NCI-H524 treated with DMSO at 0.1 percent for 48 hours (cell line): ENCODE data around the gene TRPV6.

Experiments used
- DNase-seq: peaks from one replicate; lab custom pipeline; 2025; lab: John Stamatoyannopoulos, UW

TRPV6 gene

GRCh38 chr7:142885311-142886230 lies at the start of gene TRPV6:
TSS of gene TRPV6 (minus strand) at chr7:142885745.
- DNase-seq, result no peak

GRCh38 chr7:142934056-142934455 lies 48.5 kb upstream of the TRPV6 start:
- no peak for DNase-seq

GRCh38 chr7:142933624-142934023 lies 48.1 kb upstream of the TRPV6 start, which contains the start of gene TRPV5:
TSS of gene TRPV5 (minus strand) at chr7:142933746. CDS start at chr7:142933459, 287 bp downstream.
- DNase-seq, result no peak

- DNase-seq, result no peak
Observed at GRCh38 chr7:142933092-142933475, 47.5 kb upstream of the TRPV6 start.

GRCh38 chr7:142932386-142933091 lies 47.0 kb upstream of the TRPV6 start:
- DNase-seq, result no peak

- DNase-seq, result no peak
Observed at GRCh38 chr7:142930126-142930730, 44.7 kb upstream of the TRPV6 start.

- DNase-seq, result no peak
Observed at GRCh38 chr7:142927949-142928348, 42.4 kb upstream of the TRPV6 start.

- no peak for DNase-seq
Observed at GRCh38 chr7:142927085-142927745, 41.7 kb upstream of the TRPV6 start.

- DNase-seq, result no peak
Observed at GRCh38 chr7:142925413-142925812, 39.9 kb upstream of the TRPV6 start.

GRCh38 chr7:142923391-142923790 lies 37.8 kb upstream of the TRPV6 start:
- DNase-seq, result no peak

- DNase-seq, result no peak
Observed at GRCh38 chr7:142919656-142920055, 34.1 kb upstream of the TRPV6 start.

- no peak for DNase-seq
Observed at GRCh38 chr7:142918901-142919300, 33.4 kb upstream of the TRPV6 start.

GRCh38 chr7:142917447-142917846 lies 31.9 kb upstream of the TRPV6 start:
- no peak for DNase-seq

GRCh38 chr7:142916508-142916907 lies 31.0 kb upstream of the TRPV6 start:
- no peak for DNase-seq

GRCh38 chr7:142915315-142915714 lies 29.8 kb upstream of the TRPV6 start:
- DNase-seq, result no peak

GRCh38 chr7:142914121-142914520 lies 28.6 kb upstream of the TRPV6 start:
- no peak for DNase-seq

GRCh38 chr7:142913566-142913965 lies 28.0 kb upstream of the TRPV6 start:
- no peak for DNase-seq

- no peak for DNase-seq
Observed at GRCh38 chr7:142913051-142913450, 27.5 kb upstream of the TRPV6 start.

GRCh38 chr7:142910481-142910880 lies 24.9 kb upstream of the TRPV6 start:
- no peak for DNase-seq

- DNase-seq, result no peak
Observed at GRCh38 chr7:142910031-142910433, 24.5 kb upstream of the TRPV6 start.

GRCh38 chr7:142908921-142909890 lies 23.7 kb upstream of the TRPV6 start:
- DNase-seq, result no peak
